T-helper 1 cell treated with Interleukin-12 subunit alpha and Interleukin-12 subunit beta and Interleukin-4 antibody, amounts not matched to agents 30 μg/mL and 1 μg/mL, for 36 hours (primary cell): ENCODE measurements around the gene FBXL22.
"Not testable (repeated sequence)": the region's sequence is repeated elsewhere in the genome, so short reads cannot be mapped to it uniquely, and the experiment has no call there.

ENCODE experiments used
- H3K27ac Mint-ChIP-seq: one replicate; pipeline ENCODE4 v1.8.0; 2021; ENCODE audit warnings: mild to moderate bottlenecking, mixed read lengths
- H3K27me3 Mint-ChIP-seq: one replicate; pipeline ENCODE4 v1.8.0; 2021; ENCODE audit warnings: low read depth, mixed read lengths
- H3K36me3 Mint-ChIP-seq: one replicate; pipeline ENCODE4 v1.8.0; 2021; ENCODE audit warnings: low read depth, mixed read lengths
- H3K4me1 Mint-ChIP-seq: one replicate; pipeline ENCODE4 v1.8.0; 2021; ENCODE audit warnings: low read depth, mixed read lengths
- H3K4me3 Mint-ChIP-seq: one replicate; pipeline ENCODE4 v1.8.0; 2021; ENCODE audit warnings: mild to moderate bottlenecking, moderate library complexity, mixed read lengths
- H3K9me3 Mint-ChIP-seq: one replicate; pipeline ENCODE4 v1.8.0; 2021; ENCODE audit warnings: mixed read lengths

The FBXL22 gene

GRCh38 chr15:63615935-63616334, 18.7 kb downstream of the FBXL22 start:
- Mint-ChIP-seq H3K36me3 (peaks cover 57% of the 10 kb centered on the region), H3K9me3 (peaks cover 3% of the 10 kb centered on the region), H3K4me3 (no peak overlapping the region), H3K27me3 (no peaks in the 10 kb centered on the region), H3K27ac (no peak overlapping the region), H3K4me1 (peaks cover 3% of the 10 kb centered on the region)

GRCh38 chr15:63617147-63617546, 20.0 kb downstream of the FBXL22 start:
- H3K27me3 Mint-ChIP-seq, H3K27ac Mint-ChIP-seq, H3K4me3 Mint-ChIP-seq, H3K4me1 Mint-ChIP-seq: not testable (repeated sequence)
- H3K9me3 Mint-ChIP-seq: peaks cover 11% of the 10 kb centered on the region
- H3K36me3 Mint-ChIP-seq: peaks cover 58% of the 10 kb centered on the region

GRCh38 chr15:63617627-63618026, 20.4 kb downstream of the FBXL22 start:
- H3K4me1 Mint-ChIP-seq, H3K27me3 Mint-ChIP-seq, H3K27ac Mint-ChIP-seq, H3K4me3 Mint-ChIP-seq: not testable (repeated sequence)
- H3K36me3 Mint-ChIP-seq: peaks cover 61% of the 10 kb centered on the region
- peaks cover 11% of the 10 kb centered on the region for H3K9me3 Mint-ChIP-seq

- peaks cover 66% of the 10 kb centered on the region for H3K36me3 Mint-ChIP-seq
- H3K9me3 Mint-ChIP-seq: peaks cover 11% of the 10 kb centered on the region
- not testable (repeated sequence) for H3K4me1 Mint-ChIP-seq, H3K27ac Mint-ChIP-seq, H3K27me3 Mint-ChIP-seq, H3K4me3 Mint-ChIP-seq
Observed at GRCh38 chr15:63620760-63621159, 23.6 kb downstream of the FBXL22 start.

DNA sequence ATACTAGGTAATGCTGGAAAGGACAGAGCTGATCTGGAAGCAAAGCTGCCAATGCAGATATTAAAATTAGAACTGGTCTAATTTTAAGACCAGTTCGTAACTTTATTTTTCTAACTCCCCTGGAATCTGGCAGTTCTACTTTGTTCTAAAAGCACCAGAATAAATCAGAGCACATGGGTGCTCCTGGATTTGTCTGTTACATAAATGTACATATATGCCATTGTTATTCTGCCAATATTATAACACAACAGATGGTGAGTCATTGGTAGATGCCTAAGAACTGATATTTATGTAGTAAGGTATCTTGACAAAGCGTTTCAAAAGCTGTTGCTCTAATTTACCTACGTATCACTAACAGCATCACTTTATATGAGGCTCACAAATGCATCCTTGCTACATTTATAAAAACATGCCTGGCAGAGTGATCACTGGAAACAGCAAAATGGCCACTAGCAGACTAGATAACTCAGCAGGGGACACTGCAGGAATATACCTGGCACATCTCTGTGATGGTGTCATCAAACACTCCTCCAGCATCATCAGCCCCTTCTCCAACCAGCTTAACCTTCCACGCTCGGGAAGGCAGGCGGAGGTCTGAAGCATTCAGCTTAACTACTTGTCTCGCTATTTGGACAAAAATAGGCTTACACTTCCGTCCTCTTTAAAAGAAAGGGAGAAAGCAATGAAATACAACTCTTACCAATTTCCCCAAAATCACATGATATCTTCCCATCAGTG, 26.2 kb downstream of the FBXL22 start:
- Mint-ChIP-seq H3K27me3 (no peaks in the 10 kb centered on the region), H3K9me3 (peaks cover 11% of the 10 kb centered on the region), H3K4me3 (no peak overlapping the region), H3K36me3 (peaks cover 64% of the 10 kb centered on the region), H3K4me1 (peaks cover 5% of the 10 kb centered on the region), H3K27ac (no peak overlapping the region)

GRCh38 chr15:63626955-63627354, 29.8 kb downstream of the FBXL22 start:
- Mint-ChIP-seq H3K27me3 (no peaks in the 10 kb centered on the region), H3K27ac (no peak overlapping the region), H3K9me3 (no peaks in the 10 kb centered on the region), H3K4me3 (no peak overlapping the region), H3K4me1 (peaks cover 5% of the 10 kb centered on the region), H3K36me3 (peaks cover 56% of the 10 kb centered on the region)

DNA sequence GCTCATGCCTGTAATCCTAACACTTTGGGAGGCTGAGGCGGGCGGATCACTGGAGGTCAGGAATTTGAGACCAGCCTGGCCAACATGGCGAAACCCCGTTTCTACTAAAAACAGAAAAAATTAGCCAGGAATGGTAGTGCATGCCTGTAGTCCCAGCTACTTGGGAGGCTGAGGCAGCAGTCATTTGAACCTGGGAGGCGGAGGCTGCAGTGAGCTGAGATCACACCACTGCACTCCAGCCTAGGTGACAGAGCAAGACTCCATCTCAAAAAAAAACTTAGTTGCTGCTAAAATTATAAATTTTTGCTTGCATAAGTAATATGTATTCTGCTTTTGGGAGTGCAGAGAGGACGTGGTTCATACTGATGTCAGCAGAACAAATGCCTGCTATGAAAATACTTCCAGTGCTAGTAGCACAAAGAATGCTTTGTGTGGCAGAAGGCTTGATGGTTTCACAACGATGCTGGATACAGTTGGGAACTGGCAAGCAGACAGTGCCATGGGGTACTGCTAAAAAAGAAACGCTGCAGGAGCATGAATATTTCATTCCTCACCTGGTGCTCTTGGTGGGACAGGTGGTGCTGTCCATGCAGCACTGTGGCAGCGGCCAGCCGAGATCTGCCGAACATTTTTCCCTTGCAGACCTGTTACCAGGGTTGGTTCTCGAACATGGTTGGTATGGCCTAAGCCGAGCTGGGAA, 31.1 kb downstream of the FBXL22 start:
- H3K4me1 Mint-ChIP-seq: peaks cover 5% of the 10 kb centered on the region
- no peaks in the 10 kb centered on the region for H3K9me3 Mint-ChIP-seq
- no peaks in the 10 kb centered on the region for H3K27me3 Mint-ChIP-seq
- peaks cover 55% of the 10 kb centered on the region for H3K36me3 Mint-ChIP-seq
- no peak overlapping the region for H3K27ac Mint-ChIP-seq
- no peak overlapping the region for H3K4me3 Mint-ChIP-seq

- Mint-ChIP-seq H3K36me3 (peaks cover 52% of the 10 kb centered on the region), H3K4me1 (peaks cover 5% of the 10 kb centered on the region), H3K27me3 (no peaks in the 10 kb centered on the region), H3K4me3 (no peak overlapping the region), H3K27ac (no peak overlapping the region), H3K9me3 (no peaks in the 10 kb centered on the region)
Observed at GRCh38 chr15:63630036-63630751, 33.0 kb downstream of the FBXL22 start.

DNA sequence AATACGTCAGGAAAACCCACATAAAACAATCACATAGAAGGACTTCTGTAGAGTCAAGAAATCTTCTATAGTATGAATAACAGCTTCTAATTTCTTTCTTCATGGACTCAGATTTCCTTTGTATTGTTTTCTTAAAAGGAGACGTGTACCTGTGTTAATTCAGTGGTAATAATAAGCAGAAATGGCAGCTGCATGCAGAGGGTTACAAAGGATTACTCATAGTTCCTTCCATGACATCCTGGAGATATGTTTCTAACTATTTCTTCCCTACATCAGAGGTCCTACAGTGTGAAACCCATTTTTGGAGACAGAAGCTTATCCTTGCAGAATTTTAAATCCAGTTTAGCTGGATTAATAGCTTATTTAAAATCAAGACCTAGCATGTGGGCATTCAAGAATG, 36.1 kb downstream of the FBXL22 start:
- Mint-ChIP-seq H3K27me3 (no peaks in the 10 kb centered on the region), H3K9me3 (no peaks in the 10 kb centered on the region), H3K27ac (no peak overlapping the region), H3K4me1 (peaks cover 4% of the 10 kb centered on the region), H3K36me3 (peaks cover 53% of the 10 kb centered on the region), H3K4me3 (no peak overlapping the region)

DNA sequence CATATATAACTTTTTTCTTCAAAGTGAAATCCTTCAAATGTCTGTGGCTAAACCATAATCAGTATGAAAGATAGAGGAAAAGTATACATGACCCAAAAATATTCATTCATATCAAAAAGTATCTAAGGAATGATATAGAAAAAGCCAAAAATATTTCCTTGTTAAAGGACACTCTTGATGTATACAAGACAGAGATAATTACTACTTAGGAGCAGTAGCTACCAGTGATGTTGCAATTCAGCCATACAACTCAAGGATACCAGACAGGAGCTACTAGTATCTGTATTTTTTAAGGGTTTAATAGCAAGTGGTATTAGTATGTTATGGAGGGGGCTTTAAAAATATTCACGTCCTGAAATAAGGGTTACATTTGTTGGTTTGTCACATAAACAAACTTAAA, 37.0 kb downstream of the FBXL22 start:
- Mint-ChIP-seq H3K9me3 (no peaks in the 10 kb centered on the region), H3K4me1 (peaks cover 7% of the 10 kb centered on the region), H3K27ac (no peak overlapping the region), H3K36me3 (peaks cover 56% of the 10 kb centered on the region), H3K4me3 (no peak overlapping the region), H3K27me3 (no peaks in the 10 kb centered on the region)

- peaks cover 7% of the 10 kb centered on the region for H3K4me1 Mint-ChIP-seq
- H3K4me3 Mint-ChIP-seq: no peak overlapping the region
- no peaks in the 10 kb centered on the region for H3K27me3 Mint-ChIP-seq
- no peaks in the 10 kb centered on the region for H3K9me3 Mint-ChIP-seq
- H3K27ac Mint-ChIP-seq: no peak overlapping the region
- H3K36me3 Mint-ChIP-seq: peaks cover 58% of the 10 kb centered on the region
Observed at GRCh38 chr15:63636518-63637061, 39.4 kb downstream of the FBXL22 start.

DNA sequence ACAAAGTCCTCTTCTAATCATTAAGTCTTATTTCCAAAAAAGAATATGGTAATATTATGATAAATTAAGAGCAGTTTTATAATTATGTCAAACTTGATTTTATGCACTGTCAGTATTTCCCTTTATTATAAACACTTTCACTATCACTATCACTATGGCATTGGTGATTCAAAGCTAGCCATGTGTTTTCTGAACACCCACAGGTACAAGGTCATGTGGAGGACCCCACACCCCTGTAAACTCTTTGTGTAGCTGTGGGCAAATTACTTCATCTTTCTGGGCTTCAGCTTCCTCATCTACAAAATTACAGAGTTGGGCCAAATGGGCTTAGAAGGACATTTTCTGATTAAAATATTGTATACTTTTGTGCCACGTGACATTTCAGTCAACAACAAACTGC, 41.7 kb downstream of the FBXL22 start:
- H3K27ac Mint-ChIP-seq: no peak overlapping the region
- peaks cover 7% of the 10 kb centered on the region for H3K4me1 Mint-ChIP-seq
- no peaks in the 10 kb centered on the region for H3K27me3 Mint-ChIP-seq
- H3K36me3 Mint-ChIP-seq: peaks cover 48% of the 10 kb centered on the region
- no peaks in the 10 kb centered on the region for H3K9me3 Mint-ChIP-seq
- H3K4me3 Mint-ChIP-seq: no peak overlapping the region

DNA sequence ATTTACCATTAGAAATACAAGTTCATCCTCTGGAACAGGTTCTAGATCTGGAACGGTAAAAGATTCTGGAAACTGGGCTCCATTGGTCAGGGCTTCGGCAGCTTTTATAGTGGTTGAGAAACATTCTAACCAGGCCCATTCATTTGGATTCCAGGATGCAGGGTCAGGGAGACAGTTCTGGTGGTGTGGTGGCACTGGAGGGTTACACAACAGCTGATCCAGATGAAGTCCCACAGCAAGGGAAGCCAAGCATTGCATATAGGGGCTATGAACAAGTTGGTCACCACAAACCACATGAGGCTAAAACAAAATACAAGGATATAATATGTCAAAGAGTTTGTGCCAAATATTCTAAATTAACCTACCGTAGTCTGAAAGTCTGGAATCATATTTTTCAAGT, 43.0 kb downstream of the FBXL22 start:
- H3K4me3 Mint-ChIP-seq: no peak overlapping the region
- no peaks in the 10 kb centered on the region for H3K27me3 Mint-ChIP-seq
- H3K9me3 Mint-ChIP-seq: no peaks in the 10 kb centered on the region
- H3K27ac Mint-ChIP-seq: no peak overlapping the region
- H3K4me1 Mint-ChIP-seq: peaks cover 7% of the 10 kb centered on the region
- peaks cover 47% of the 10 kb centered on the region for H3K36me3 Mint-ChIP-seq
